HepG2 (cell line): ENCODE measurements around the gene PEMT. TPM values are rescaled to one million over a fixed set of nuclear protein-coding genes. Genes with fewer than 3 reads are reported as not detected.

ENCODE experiments used
- ATAC-seq: fragments of 200-7000 bp; cut with Tn5 transposase; 3 replicates; pipeline ENCODE4 v1.9.1; 2020; ENCODE audit warnings: mild to moderate bottlenecking, moderate library complexity
- BruUV-seq: library from RNA; stranded (reverse); fragments of 400-500 nt; replicated peaks from 2 replicates; lab custom pipeline; 2021; lab: Mats Ljungman, UMichigan
- CTCF ChIA-PET: fragments of 300-600 bp; formaldehyde crosslinking; extraction: SDS; loops from one replicate; lab custom pipeline; 2021; ENCODE audit warnings: low total read pairs, inconsistent platforms, low intra/inter-chr PET ratio; lab: Yijun Ruan, JAX
- POLR2A ChIA-PET: fragments of 350-600 bp; sonication (Branson Sonifier 250); formaldehyde crosslinking; loops from one replicate; lab custom pipeline; 2020; ENCODE audit warnings: antibody characterized with exemption, inconsistent platforms; lab: Yijun Ruan, JAX
- DNase-seq: peaks from one replicate; pipeline ENCODE4 v3.0.0-alpha.2; 2015; ENCODE audit warnings: low spot score
- FAIRE-seq: peaks from 3 replicates; lab custom pipeline; 2011; peaks lifted over from hg19 to GRCh38; lab: Jason Lieb, UNC
- H2AFZ ChIP-seq: one replicate; pipeline ENCODE4 v1.6.1; 2011; ENCODE audit warnings: low read length, inconsistent platforms
- H3K27ac ChIP-seq: fragments of 300-600 bp; 3 replicates; pipeline ENCODE4 v1.8.0; 2011; ENCODE audit warnings: mixed run types, mild to moderate bottlenecking, mixed read lengths, low read length, inconsistent platforms; ENCODE audit not compliant: insufficient read depth; ENCODE audit errors: extremely low read length
- H3K27me3 ChIP-seq, 2 experiments: fragments of 200-600 bp in 1 of 2; 2 replicates in 1 of 2; 3 replicates in 1 of 2; pipeline versions ENCODE4 v1.6.0 to v1.8.0; 2011; ENCODE audit warnings: low read length in 2 of 2, mild to moderate bottlenecking in 2 of 2, moderate library complexity in 2 of 2, inconsistent platforms in 1 of 2; ENCODE audit not compliant: insufficient read depth in 2 of 2, control insufficient read depth in 1 of 2
- H3K36me3 ChIP-seq, 2 experiments: fragments of 200-600 bp in 1 of 2; replicated peaks in 1 of 2; 2 replicates in 1 of 2; 3 replicates in 1 of 2; pipeline versions ENCODE4 v1.5.1 to v1.8.0; 2011; ENCODE audit warnings: low read length in 2 of 2, inconsistent platforms in 1 of 2; ENCODE audit not compliant: insufficient read depth in 2 of 2, control insufficient read depth in 1 of 2
- H3K4me1 ChIP-seq: 2 replicates; pipeline ENCODE4 v1.5.1; 2012; ENCODE audit warnings: low read length, inconsistent platforms; ENCODE audit not compliant: insufficient read depth
- H3K4me2 ChIP-seq: 2 replicates; pipeline ENCODE4 v1.6.0; 2011; ENCODE audit warnings: low read depth, low read length, inconsistent platforms
- H3K4me3 ChIP-seq, 3 experiments: fragments of 200-600 bp in 1 of 3; sonication (generic), shearing (Covaris generic) in 1 of 3; replicated peaks in 1 of 3; 2 replicates each; pipeline ENCODE4 v1.5.1; 2011 to 2016; ENCODE audit warnings: low read length in 3 of 3, inconsistent platforms in 2 of 3, low read depth in 2 of 3, mild to moderate bottlenecking in 2 of 3, control low read depth in 1 of 3, mixed read lengths in 1 of 3; ENCODE audit not compliant: insufficient read depth in 1 of 3
- H3K79me2 ChIP-seq: one replicate; pipeline ENCODE4 v1.6.1; 2011; ENCODE audit warnings: low read length, inconsistent platforms; ENCODE audit not compliant: insufficient read depth
- H3K9ac ChIP-seq: 2 replicates; pipeline ENCODE4 v1.6.0; 2011; ENCODE audit warnings: mild to moderate bottlenecking, low read depth, low read length, inconsistent platforms; ENCODE audit not compliant: insufficient read depth
- H3K9me3 ChIP-seq: 2 replicates; pipeline ENCODE4 v1.5.1; 2012; ENCODE audit warnings: mild to moderate bottlenecking, low read length
- H4K20me1 ChIP-seq: 2 replicates; pipeline ENCODE4 v1.6.0; 2011; ENCODE audit warnings: inconsistent platforms, mild to moderate bottlenecking, low read length, moderate library complexity; ENCODE audit not compliant: insufficient read depth
- AGO2 ChIP-seq: fragments of 200-400 bp; formaldehyde crosslinking; optimal IDR thresholded peaks from 2 replicates; pipeline ENCODE3; 2017; ENCODE audit warnings: mild to moderate bottlenecking, low read depth, low read length, moderate library complexity
- BRD4 ChIP-seq: sonication (generic); formaldehyde crosslinking; IDR thresholded peaks from 2 replicates; pipeline ENCODE4 v1.4.0; 2020; ENCODE audit warnings: missing genetic modification reagents
- IRF9 ChIP-seq: sonication (generic); formaldehyde crosslinking; IDR thresholded peaks from 2 replicates; pipeline ENCODE4 v1.8.0; 2022; ENCODE audit warnings: missing genetic modification reagents, mild to moderate bottlenecking, borderline replicate concordance
- NFKB2 ChIP-seq: sonication (generic); formaldehyde crosslinking; IDR thresholded peaks from 2 replicates; pipeline ENCODE4 v1.4.0; 2020; ENCODE audit warnings: missing genetic modification reagents, borderline replicate concordance
- NONO ChIP-seq, 2 experiments: fragments of 450-650 bp in 1 of 2; sonication (generic) in 1 of 2; formaldehyde crosslinking in 1 of 2; IDR thresholded peaks in 1 of 2; conservative IDR thresholded peaks in 1 of 2; 2 replicates each; pipeline versions ENCODE4 v1.6.1 to v1.8.0; 2017 to 2022; ENCODE audit warnings: mild to moderate bottlenecking in 1 of 2, missing genetic modification reagents in 1 of 2, moderate library complexity in 1 of 2
- NPAS2 ChIP-seq: sonication (generic); formaldehyde crosslinking; IDR thresholded peaks from 2 replicates; pipeline ENCODE4 v1.8.0; 2022; ENCODE audit warnings: mild to moderate bottlenecking, missing genetic modification reagents, borderline replicate concordance
- NRL ChIP-seq: sonication (generic); formaldehyde crosslinking; IDR thresholded peaks from 2 replicates; pipeline ENCODE4 v1.5.0; 2020; ENCODE audit warnings: missing genetic modification reagents, mild to moderate bottlenecking, moderate library complexity, borderline replicate concordance
- SKI ChIP-seq: fragments of 450-650 bp; IDR thresholded peaks from one replicate; pipeline ENCODE4 v1.6.1; 2018; ENCODE audit warnings: mild to moderate bottlenecking; ENCODE audit not compliant: partially characterized antibody
- SOX5 ChIP-seq: IDR thresholded peaks from 2 replicates; pipeline ENCODE4 v1.6.1; 2016; ENCODE audit warnings: borderline replicate concordance
- SRF ChIP-seq: IDR thresholded peaks from 2 replicates; pipeline ENCODE4 v1.6.1; 2011; ENCODE audit warnings: mild to moderate bottlenecking, low read depth, low read length, moderate library complexity
- ZBTB7A ChIP-seq: sonication (generic); formaldehyde crosslinking; IDR thresholded peaks from 2 replicates; pipeline ENCODE4 v1.8.0; 2022; ENCODE audit warnings: mild to moderate bottlenecking, missing genetic modification reagents
- ZNF138 ChIP-seq: sonication (generic); formaldehyde crosslinking; IDR thresholded peaks from 2 replicates; pipeline ENCODE4 v1.5.0; 2020; ENCODE audit warnings: mild to moderate bottlenecking, low read depth, missing genetic modification reagents
- ZNF614 ChIP-seq: IDR thresholded peaks from 2 replicates; pipeline ENCODE4 v1.6.1; 2018; ENCODE audit warnings: missing biosample characterization, missing genetic modification reagents, inconsistent platforms, borderline replicate concordance
- WGBS: methylation state at CpG from one replicate; pipeline ENCODE4 v1.1.6; 2017; ENCODE audit warnings: low lambda C conversion rate; 5-methylcytosine and 5-hydroxymethylcytosine counted together
- in situ Hi-C: cut with HindIII; loops from 2 replicates; pipeline ENCODE4 v1.10.0; 2017; ENCODE audit warnings: low pct_unique_long_range_greater_than_20kb; ENCODE audit not compliant: extremely low pct_ligation_motif_present
- intact Hi-C: fragments of 100-400 bp; cut with micrococcal nuclease; formaldehyde crosslinking; loops from one replicate; pipeline ENCODE4 v1.10.0; 2022; ENCODE audit not compliant: unreplicated experiment
- polyA plus RNA-seq, 8 experiments: library from polyadenylated mRNA; depleted of rRNA in 3 of 8; stranded (reverse) in 7 of 8; unstranded in 1 of 8; fragments of >200 nt; fragmentation: Illumina TruSeq in 4 of 8; extraction: Trizol in 4 of 8; gene quantifications; 2 replicates each; pipeline versions ENCODE4 v1.2.1 to v1.2.3, GENCODE V29; 2011 to 2016; ENCODE audit warnings: low read depth in 4 of 8, missing spikeins in 1 of 8, mixed read lengths in 1 of 8; ENCODE audit not compliant: insufficient read depth in 1 of 8
- total RNA-seq, 5 experiments: library from RNA; depleted of rRNA; stranded (reverse); fragments of >200 nt; fragmentation: Illumina TruSeq; extraction: Trizol; gene quantifications; 2 replicates each; pipeline ENCODE4 v1.2.3, GENCODE V29; 2016; ENCODE audit warnings: low read depth in 1 of 5
- TF ChIP-seq, protein P1 (sequence below): sonication (generic); formaldehyde crosslinking; IDR thresholded peaks from 2 replicates; pipeline ENCODE4 v1.5.0; 2020; ENCODE audit warnings: missing genetic modification reagents
- TF ChIP-seq, protein P2 (sequence below): sonication (generic); formaldehyde crosslinking; IDR thresholded peaks from 2 replicates; pipeline ENCODE4 v1.8.0; 2022; ENCODE audit warnings: missing genetic modification reagents, mild to moderate bottlenecking, inconsistent platforms, borderline replicate concordance
- TF ChIP-seq, protein P3 (sequence below): sonication (generic); formaldehyde crosslinking; IDR thresholded peaks from 2 replicates; pipeline ENCODE4 v1.5.0; 2020; ENCODE audit warnings: mild to moderate bottlenecking, missing genetic modification reagents

PEMT gene
- total and polyA plus RNA-seq, 2 of the 13 experiments (the other 11 are each of a cell fraction or from before 2014, with no cell fraction given), result 31.7 to 43.6 TPM

GRCh38 chr17:17495536-17496188 is 95.8 kb downstream of the PEMT start:
- DNase-seq, result no peak
- ChIA-PET POLR2A (interaction anchor here (0.6 to 3.4 kb wide), 44 partner anchors 9 to 618 kb away, joined by 3 to 114 read pairs (median 7); partner anchors contain the start of genes MED9 and PEMT), CTCF (interaction anchor here (1.0 to 3.3 kb wide), 4 partner anchors 74 to 146 kb away, joined by 4 to 55 read pairs (median 21); no protein-coding TSS in a partner anchor)
- 72% methylated on average over 51 of the region's 65 CpGs for WGBS
- Histone ChIP-seq H3K27me3 (peaks cover 4 to 34% of the 10 kb centered on the region in 2 experiments; a peak in 4 of 5 replicates), H3K36me3 (peaks cover 4 to 12% of the 10 kb centered on the region in 2 experiments; a peak in 2 of 5 replicates), H3K4me2 (peak overlapping the region; percentile 74), H3K9me3 (no peaks in the 10 kb centered on the region), H3K79me2 (no peaks in the 10 kb centered on the region), H3K27ac (no peak overlapping the region), H3K9ac (peak overlapping the region; percentile 75), H4K20me1 (no peaks in the 10 kb centered on the region), H3K4me3 (peak overlapping the region; percentile 53 to 71 (median 65); a peak in 5 of 6 replicates), H3K4me1 (peaks cover 30% of the 10 kb centered on the region), H2AFZ (no peak overlapping the region)
- no peak for ATAC-seq
- in situ Hi-C loops (loop anchor here (5.0 kb wide), 1 partner anchor 138 kb away; no protein-coding TSS in a partner anchor), intact Hi-C loops (loop anchor here (1.0 to 5.0 kb wide), 5 partner anchors 43 to 147 kb away; no protein-coding TSS in a partner anchor)
- no peak for FAIRE-seq
- BruUV-seq, result TSS peak; percentile 85
- TF ChIP-seq, protein P1, sequence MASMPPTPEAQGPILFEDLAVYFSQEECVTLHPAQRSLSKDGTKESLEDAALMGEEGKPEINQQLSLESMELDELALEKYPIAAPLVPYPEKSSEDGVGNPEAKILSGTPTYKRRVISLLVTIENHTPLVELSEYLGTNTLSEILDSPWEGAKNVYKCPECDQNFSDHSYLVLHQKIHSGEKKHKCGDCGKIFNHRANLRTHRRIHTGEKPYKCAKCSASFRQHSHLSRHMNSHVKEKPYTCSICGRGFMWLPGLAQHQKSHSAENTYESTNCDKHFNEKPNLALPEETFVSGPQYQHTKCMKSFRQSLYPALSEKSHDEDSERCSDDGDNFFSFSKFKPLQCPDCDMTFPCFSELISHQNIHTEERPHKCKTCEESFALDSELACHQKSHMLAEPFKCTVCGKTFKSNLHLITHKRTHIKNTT (CRISPR knock-in tag), result no peak
- TF ChIP-seq SOX5 (CRISPR knock-in tag) (no peak), SRF (no peak), SKI (no peak), NPAS2 (CRISPR knock-in tag) (no peak), ZNF138 (CRISPR knock-in tag) (no peak), IRF9 (CRISPR knock-in tag) (no peak), AGO2 (peak; percentile 1), NFKB2 (CRISPR knock-in tag) (0 out of 2 replicates have a peak, but pooled peaks have one; percentile 34), ZBTB7A (CRISPR knock-in tag) (0 out of 2 replicates have a peak, but pooled peaks have one; percentile 36), NRL (CRISPR knock-in tag) (peak; percentile 42; the same call in 1 of the 2 replicates), NONO (IDR thresholded peaks at IDR 0.05) (no peak), NONO (CRISPR knock-in tag; conservative IDR thresholded peaks at IDR 0.05) (0 out of 2 replicates have a peak, but pooled peaks have one; percentile 18), ZNF614 (CRISPR knock-in tag) (no peak), BRD4 (CRISPR knock-in tag) (no peak)
- TF ChIP-seq, protein P2, sequence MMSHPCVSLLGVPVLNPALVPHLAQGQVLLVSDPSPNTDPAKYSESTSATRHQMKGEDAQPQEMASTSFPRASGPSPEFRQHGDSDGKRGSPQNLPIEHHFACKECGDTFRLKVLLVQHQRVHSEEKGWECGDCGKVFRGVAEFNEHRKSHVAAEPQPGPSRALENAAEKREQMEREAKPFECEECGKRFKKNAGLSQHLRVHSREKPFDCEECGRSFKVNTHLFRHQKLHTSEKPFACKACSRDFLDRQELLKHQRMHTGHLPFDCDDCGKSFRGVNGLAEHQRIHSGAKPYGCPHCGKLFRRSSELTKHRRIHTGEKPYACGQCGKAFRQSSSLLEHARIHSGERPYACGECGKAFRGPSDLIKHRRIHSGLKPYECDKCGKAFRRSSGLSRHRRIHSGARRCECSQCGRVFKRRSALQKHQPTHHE (CRISPR knock-in tag), result no peak
- TF ChIP-seq, protein P3, sequence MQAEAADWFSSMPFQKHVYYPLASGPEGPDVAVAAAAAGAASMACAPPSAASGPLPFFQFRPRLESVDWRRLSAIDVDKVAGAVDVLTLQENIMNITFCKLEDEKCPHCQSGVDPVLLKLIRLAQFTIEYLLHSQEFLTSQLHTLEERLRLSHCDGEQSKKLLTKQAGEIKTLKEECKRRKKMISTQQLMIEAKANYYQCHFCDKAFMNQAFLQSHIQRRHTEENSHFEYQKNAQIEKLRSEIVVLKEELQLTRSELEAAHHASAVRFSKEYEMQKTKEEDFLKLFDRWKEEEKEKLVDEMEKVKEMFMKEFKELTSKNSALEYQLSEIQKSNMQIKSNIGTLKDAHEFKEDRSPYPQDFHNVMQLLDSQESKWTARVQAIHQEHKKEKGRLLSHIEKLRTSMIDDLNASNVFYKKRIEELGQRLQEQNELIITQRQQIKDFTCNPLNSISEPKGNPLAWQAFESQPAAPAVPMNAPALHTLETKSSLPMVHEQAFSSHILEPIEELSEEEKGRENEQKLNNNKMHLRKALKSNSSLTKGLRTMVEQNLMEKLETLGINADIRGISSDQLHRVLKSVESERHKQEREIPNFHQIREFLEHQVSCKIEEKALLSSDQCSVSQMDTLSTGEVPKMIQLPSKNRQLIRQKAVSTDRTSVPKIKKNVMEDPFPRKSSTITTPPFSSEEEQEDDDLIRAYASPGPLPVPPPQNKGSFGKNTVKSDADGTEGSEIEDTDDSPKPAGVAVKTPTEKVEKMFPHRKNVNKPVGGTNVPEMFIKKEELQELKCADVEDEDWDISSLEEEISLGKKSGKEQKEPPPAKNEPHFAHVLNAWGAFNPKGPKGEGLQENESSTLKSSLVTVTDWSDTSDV (CRISPR knock-in tag), result peak; percentile 75
